Stimulated activated CD4-positive, alpha-beta T cell treated with anti-CD3 and anti-CD28 coated beads, Interleukin-12 subunit alpha, Interleukin-12 subunit beta, amount 100 ng/mL, for 48 hours (primary cell): ENCODE data around the gene ALG14.

ENCODE experiments used
- DNase-seq, 3 donors: peaks; one replicate each; pipeline ENCODE4 v3.0.0-alpha.2; 2020; ENCODE audit warnings: low read depth in 2 of 3, low spot score in 1 of 3

The ALG14 gene

GRCh38 chr1:94934551-94934950, 138.2 kb downstream of the ALG14 start:
- no peak for DNase-seq

- no peak for DNase-seq
These were observed 141.4 kb downstream of the ALG14 start for GRCh38 chr1:94931254-94931841.

- DNase-seq = no peak
These were observed 143.2 kb downstream of the ALG14 start for GRCh38 chr1:94929351-94930217.

GRCh38 chr1:94928293-94928939, 144.3 kb downstream of the ALG14 start:
- no peak for DNase-seq

GRCh38 chr1:94927405-94928175, 145.2 kb downstream of the ALG14 start:
- DNase-seq = no peak

GRCh38 chr1:94926915-94927404, 145.8 kb downstream of the ALG14 start, which contains the start of gene CNN3:
Gene CNN3, minus strand, starts transcription at chr1:94927110. Its CDS starts 216 bp downstream, at chr1:94926894.
- DNase-seq = peak; percentile 32 to 50 (median 50)

- DNase-seq = no peak
These were observed 146.4 kb downstream of the ALG14 start for GRCh38 chr1:94926126-94926914.

GRCh38 chr1:94925561-94926125, 147.1 kb downstream of the ALG14 start:
- no peak for DNase-seq

GRCh38 chr1:94925004-94925403, 147.7 kb downstream of the ALG14 start:
- no peak for DNase-seq
